ENCODE results near the gene SLC29A4. TPM values are rescaled to one million over a fixed set of nuclear protein-coding genes. Genes with fewer than 3 reads are reported as not detected.
"Not testable (repeated sequence)": the region's sequence is repeated elsewhere in the genome, so short reads cannot be mapped to it uniquely, and the experiment has no call there.

The SLC29A4 gene
- total RNA-seq, 4 donors from 2014 or later, result 1.5 to 8.9 (median 3.6) TPM

- intact Hi-C loops (cut with DNase I; ENCODE audit: low total_unique reads), result no loop called here
- H3K4me3 ChIP-seq (ENCODE audit: low read depth, poor library complexity, severe bottlenecking), result no peak overlapping the region
- TF ChIP-seq POLR2A (IDR thresholded peaks at IDR 0.05), result no peak
- TF ChIP-seq CTCF (IDR thresholded peaks at IDR 0.05), result no peak
- DNase-seq (ENCODE audit: low spot score in 2 of 2), result no peak
- WGBS, 2 donors, result 93 to 95% methylated on average over 13 of the region's 13 CpGs
These were observed 37.6 kb downstream of the SLC29A4 start for GRCh38 chr7:5320391-5320790.

GRCh38 chr7:5320802-5321396, 38.2 kb downstream of the SLC29A4 start:
- TF ChIP-seq CTCF (IDR thresholded peaks at IDR 0.05) (no peak), POLR2A (IDR thresholded peaks at IDR 0.05) (no peak)
- intact Hi-C loops (cut with DNase I; ENCODE audit: low total_unique reads), result no loop called here
- no peak for DNase-seq (ENCODE audit: low spot score in 2 of 2)
- WGBS, 2 donors, result 95 to 98% methylated on average over 25 to 26 of the region's 33 CpGs
- no peak overlapping the region for H3K4me3 ChIP-seq (ENCODE audit: low read depth, poor library complexity, severe bottlenecking)

GRCh38 chr7:5322621-5323410, 40.1 kb downstream of the SLC29A4 start:
- TF ChIP-seq CTCF (IDR thresholded peaks at IDR 0.05), result no peak
- no peak for TF ChIP-seq POLR2A (IDR thresholded peaks at IDR 0.05)
- H3K4me3 ChIP-seq (ENCODE audit: low read depth, poor library complexity, severe bottlenecking), result no peak overlapping the region
- DNase-seq (ENCODE audit: low spot score in 2 of 2), result no peak
- 89 to 91% methylated on average over 26 to 27 of the region's 29 CpGs for WGBS, 2 donors
- intact Hi-C loops (cut with DNase I; ENCODE audit: low total_unique reads), result no loop called here

- DNase-seq (ENCODE audit: low spot score in 2 of 2); intact Hi-C loops (cut with DNase I; ENCODE audit: low total_unique reads): not testable (repeated sequence)
- 94 to 95% methylated on average over 30 to 31 of the region's 31 CpGs for WGBS, 2 donors
These were observed 41.3 kb downstream of the SLC29A4 start for GRCh38 chr7:5323800-5324781.

GRCh38 chr7:5324961-5325360, 42.2 kb downstream of the SLC29A4 start:
- 92 to 97% methylated on average over 9 to 10 of the region's 10 CpGs for WGBS, 2 donors
- H3K4me3 ChIP-seq (ENCODE audit: low read depth, poor library complexity, severe bottlenecking), result no peak overlapping the region
- intact Hi-C loops (cut with DNase I; ENCODE audit: low total_unique reads), result no loop called here
- DNase-seq (ENCODE audit: low spot score in 2 of 2), result no peak
- TF ChIP-seq CTCF (IDR thresholded peaks at IDR 0.05) (no peak), POLR2A (IDR thresholded peaks at IDR 0.05) (no peak)

More at GRCh38 chr7:5323800-5324781, 41.3 kb downstream of the SLC29A4 start:
- H3K4me3 ChIP-seq (ENCODE audit: low read depth, poor library complexity, severe bottlenecking), result not testable (repeated sequence)

GRCh38 chr7:5330288-5330687, 47.5 kb downstream of the SLC29A4 start:
- DNase-seq (ENCODE audit: low spot score in 2 of 2), result no peak
- 95 to 97% methylated on average over 3 of the region's 3 CpGs for WGBS, 2 donors
- TF ChIP-seq POLR2A (IDR thresholded peaks at IDR 0.05) (no peak), CTCF (IDR thresholded peaks at IDR 0.05) (no peak)
- H3K4me3 ChIP-seq (ENCODE audit: low read depth, poor library complexity, severe bottlenecking), result no peak overlapping the region
- intact Hi-C loops (cut with DNase I; ENCODE audit: low total_unique reads), result no loop called here
